ENCODE measurements around the gene SNX4. TPM values are rescaled to one million over a fixed set of nuclear protein-coding genes. Genes with fewer than 3 reads are reported as not detected.

Gene SNX4
- total and polyA plus RNA-seq, 2 donors (not counting 1 experiment from before 2014, with no cell fraction given), result 4.4 to 26.1 TPM

DNA sequence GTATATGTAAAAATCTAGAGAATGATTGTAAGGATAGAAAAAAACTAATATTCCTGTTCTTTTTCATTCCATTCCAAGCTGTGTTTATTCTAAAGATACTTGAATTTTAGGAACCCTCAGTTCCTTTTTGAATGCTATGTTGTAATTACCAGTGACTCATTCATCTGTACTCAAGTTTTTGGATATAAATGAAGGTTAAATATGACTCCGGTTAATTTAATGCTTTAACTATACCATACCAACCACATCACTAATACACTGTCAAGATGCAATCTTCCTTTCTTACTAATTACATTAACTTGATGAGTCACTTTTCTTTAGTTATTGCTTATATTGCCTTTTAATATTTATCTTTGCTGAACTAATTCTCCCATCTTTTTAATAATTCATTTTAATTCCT is 76.1 kb downstream of the SNX4 start:
- ChIA-PET CTCF (interaction anchor here (1.4 to 1.7 kb wide), 2 partner anchors 448 to 682 kb away, joined by 3 to 5 read pairs; no protein-coding TSS in a partner anchor), POLR2A (no interaction called here)
- no peak overlapping the region for H3K27ac ChIP-seq (ENCODE audit: low read length in 2 of 2)
- ATAC-seq (ENCODE audit: low read depth) (no peak), DNase-seq (no peak)
- H3K79me2 ChIP-seq (ENCODE audit: control insufficient read depth, insufficient read depth, low read length), result no peaks in the 10 kb centered on the region
- WGBS (ENCODE audit: insufficient coverage), result no CpG with 5 or more reads among the region's 1 CpG
- no peak overlapping the region for H3K4me3 Mint-ChIP-seq
- no peaks in the 10 kb centered on the region for H3K27me3 Mint-ChIP-seq
- H3K4me1 ChIP-seq (ENCODE audit: control insufficient read depth in 2 of 2, insufficient read depth in 2 of 2, low read length in 2 of 2), result no peaks in the 10 kb centered on the region
- H2AFZ ChIP-seq (ENCODE audit: insufficient read depth, low read depth, low read length, poor library complexity, severe bottlenecking), result no peak overlapping the region
- H3K9ac ChIP-seq (ENCODE audit: low read length), result no peak overlapping the region
- peaks cover 0 to 13% (median 0%) of the 10 kb centered on the region in 3 donors for H3K9me3 ChIP-seq (ENCODE audit: control extremely low read depth in 1 of 3, control insufficient read depth in 2 of 3, insufficient read depth in 1 of 3, low read length in 2 of 3)
- H3K9me3 Mint-ChIP-seq (ENCODE audit: insufficient read depth), result peaks cover 4% of the 10 kb centered on the region
- no peaks in the 10 kb centered on the region for H3K4me1 Mint-ChIP-seq
- no peaks in the 10 kb centered on the region for H3K27me3 ChIP-seq (replicated peaks in 1 of 4; ENCODE audit: control extremely low read depth in 1 of 4, control insufficient read depth in 3 of 4, insufficient read depth in 4 of 4, low read length in 3 of 4)
- H3K27ac Mint-ChIP-seq, result no peak overlapping the region
- no peak overlapping the region for H3K4me3 ChIP-seq (ENCODE audit: control extremely low read depth in 1 of 5, extremely low read depth in 1 of 5, insufficient read depth in 1 of 5, low read depth in 2 of 5, low read length in 4 of 5)
- no peaks in the 10 kb centered on the region for H4K20me1 ChIP-seq (ENCODE audit: control insufficient read depth, insufficient read depth, low read length, poor library complexity, severe bottlenecking)
- intact Hi-C loops (cut with micrococcal nuclease), result no loop called here
- H3K36me3 ChIP-seq (replicated peaks in 1 of 2; ENCODE audit: control extremely low read depth in 1 of 2, control insufficient read depth in 1 of 2, extremely low read depth in 1 of 2, insufficient read depth in 2 of 2, low read length in 1 of 2), result peaks cover 6 to 29% of the 10 kb centered on the region in 2 experiments
- no peak for TF ChIP-seq EZH2 (IDR thresholded peaks at IDR 0.05; ENCODE audit: borderline replicate concordance, insufficient read depth, low read depth, low read length, poor library complexity, severe bottlenecking)
- TF ChIP-seq, protein P1, sequence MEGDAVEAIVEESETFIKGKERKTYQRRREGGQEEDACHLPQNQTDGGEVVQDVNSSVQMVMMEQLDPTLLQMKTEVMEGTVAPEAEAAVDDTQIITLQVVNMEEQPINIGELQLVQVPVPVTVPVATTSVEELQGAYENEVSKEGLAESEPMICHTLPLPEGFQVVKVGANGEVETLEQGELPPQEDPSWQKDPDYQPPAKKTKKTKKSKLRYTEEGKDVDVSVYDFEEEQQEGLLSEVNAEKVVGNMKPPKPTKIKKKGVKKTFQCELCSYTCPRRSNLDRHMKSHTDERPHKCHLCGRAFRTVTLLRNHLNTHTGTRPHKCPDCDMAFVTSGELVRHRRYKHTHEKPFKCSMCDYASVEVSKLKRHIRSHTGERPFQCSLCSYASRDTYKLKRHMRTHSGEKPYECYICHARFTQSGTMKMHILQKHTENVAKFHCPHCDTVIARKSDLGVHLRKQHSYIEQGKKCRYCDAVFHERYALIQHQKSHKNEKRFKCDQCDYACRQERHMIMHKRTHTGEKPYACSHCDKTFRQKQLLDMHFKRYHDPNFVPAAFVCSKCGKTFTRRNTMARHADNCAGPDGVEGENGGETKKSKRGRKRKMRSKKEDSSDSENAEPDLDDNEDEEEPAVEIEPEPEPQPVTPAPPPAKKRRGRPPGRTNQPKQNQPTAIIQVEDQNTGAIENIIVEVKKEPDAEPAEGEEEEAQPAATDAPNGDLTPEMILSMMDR (IDR thresholded peaks at IDR 0.05), result no peak
- no peak overlapping the region for H3K4me2 ChIP-seq (replicated peaks; ENCODE audit: low read depth, low read length, poor library complexity, severe bottlenecking)

- Histone ChIP-seq H4K20me1 (ENCODE audit: control insufficient read depth, insufficient read depth, low read length, poor library complexity, severe bottlenecking) (no peaks in the 10 kb centered on the region), H3K36me3 (replicated peaks in 1 of 2; ENCODE audit: control extremely low read depth in 1 of 2, control insufficient read depth in 1 of 2, extremely low read depth in 1 of 2, insufficient read depth in 2 of 2, low read length in 1 of 2) (peaks cover 4 to 21% of the 10 kb centered on the region in 2 experiments), H3K9ac (ENCODE audit: low read length) (no peak overlapping the region), H3K79me2 (ENCODE audit: control insufficient read depth, insufficient read depth, low read length) (no peaks in the 10 kb centered on the region), H3K9me3 (ENCODE audit: control extremely low read depth in 1 of 3, control insufficient read depth in 2 of 3, insufficient read depth in 1 of 3, low read length in 2 of 3) (peaks cover 0 to 13% (median 0%) of the 10 kb centered on the region in 3 donors), H3K27me3 (replicated peaks in 1 of 4; ENCODE audit: control extremely low read depth in 1 of 4, control insufficient read depth in 3 of 4, insufficient read depth in 4 of 4, low read length in 3 of 4) (no peaks in the 10 kb centered on the region), H3K4me2 (replicated peaks; ENCODE audit: low read depth, low read length, poor library complexity, severe bottlenecking) (no peak overlapping the region), H2AFZ (ENCODE audit: insufficient read depth, low read depth, low read length, poor library complexity, severe bottlenecking) (no peak overlapping the region), H3K27ac (ENCODE audit: low read length in 2 of 2) (no peak overlapping the region), H3K4me1 (ENCODE audit: control insufficient read depth in 2 of 2, insufficient read depth in 2 of 2, low read length in 2 of 2) (no peaks in the 10 kb centered on the region), H3K4me3 (ENCODE audit: control extremely low read depth in 1 of 5, extremely low read depth in 1 of 5, insufficient read depth in 1 of 5, low read depth in 2 of 5, low read length in 4 of 5) (no peak overlapping the region)
- CTCF ChIA-PET, result interaction anchor here (0.6 to 1.7 kb wide), 7 partner anchors 8 to 682 kb away, joined by 3 to 5 read pairs (median 3); no protein-coding TSS in a partner anchor
- no peak for TF ChIP-seq EZH2 (IDR thresholded peaks at IDR 0.05; ENCODE audit: borderline replicate concordance, insufficient read depth, low read depth, low read length, poor library complexity, severe bottlenecking)
- TF ChIP-seq, protein P1 (IDR thresholded peaks at IDR 0.05), result no peak
- no peak overlapping the region for H3K27ac Mint-ChIP-seq
- H3K27me3 Mint-ChIP-seq, result no peaks in the 10 kb centered on the region
- WGBS (ENCODE audit: insufficient coverage), result no CpG with 5 or more reads among the region's 1 CpG
- DNase-seq (no peak), ATAC-seq (ENCODE audit: low read depth) (no peak)
- POLR2A ChIA-PET, result no interaction called here
- H3K9me3 Mint-ChIP-seq (ENCODE audit: insufficient read depth), result peaks cover 4% of the 10 kb centered on the region
- intact Hi-C loops (cut with micrococcal nuclease), result no loop called here
- no peaks in the 10 kb centered on the region for H3K4me1 Mint-ChIP-seq
- no peak overlapping the region for H3K4me3 Mint-ChIP-seq
These were observed 77.5 kb downstream of the SNX4 start for GRCh38 chr3:125442506-125442905.
